K562 (cell line): ENCODE results near the gene PAF1. TPM values are rescaled to one million over a fixed set of nuclear protein-coding genes. Genes with fewer than 3 reads are reported as not detected.
A peak's percentile ranks its signal among the peaks of the same experiment; 100 is the strongest.

Source experiments
- ATAC-seq: fragments of 200-7000 bp; cut with Tn5 transposase; 3 replicates; pipeline ENCODE4 v1.9.1; 2020; ENCODE audit warnings: moderate library complexity
- BruUV-seq: library from RNA; stranded (reverse); fragments of 400-500 nt; replicated peaks from 2 replicates; lab custom pipeline; 2021; lab: Mats Ljungman, UMichigan
- CTCF ChIA-PET: fragments of 300-600 bp; formaldehyde crosslinking; extraction: SDS; loops from one replicate; lab custom pipeline; 2021; ENCODE audit warnings: low intra/inter-chr PET ratio; lab: Yijun Ruan, JAX
- POLR2A ChIA-PET: fragments of 300-600, 350-650 bp; sonication (Branson Sonifier 250); formaldehyde crosslinking; extraction: SDS; loops from one replicate; lab custom pipeline; 2021; ENCODE audit warnings: antibody characterized with exemption, inconsistent platforms; lab: Yijun Ruan, JAX
- DNase-seq, 4 experiments: peaks; one replicate each; pipeline versions ENCODE4 v3.0.0 to v3.0.0-alpha.2; 2011 to 2018; ENCODE audit warnings: low spot score in 3 of 4, mixed read lengths in 3 of 4; ENCODE audit errors: extremely low read depth in 1 of 4
- FAIRE-seq: peaks from 2 replicates; lab custom pipeline; 2011; peaks lifted over from hg19 to GRCh38; lab: Jason Lieb, UNC
- H2AFZ ChIP-seq: 2 replicates; pipeline ENCODE4 v1.6.0; 2011; ENCODE audit warnings: low read depth, low read length, control low read depth, inconsistent platforms
- H3K27ac ChIP-seq: fragments of 200-600 bp; 3 replicates; pipeline ENCODE4 v1.8.0; 2011; ENCODE audit warnings: low read depth, mild to moderate bottlenecking, control low read depth, inconsistent platforms, low read length, moderate library complexity, mixed read lengths; ENCODE audit errors: extremely low read depth
- H3K27me3 ChIP-seq, 2 experiments: fragments of 300-600 bp in 1 of 2; 2 replicates in 1 of 2; 3 replicates in 1 of 2; pipeline versions ENCODE4 v1.6.0 to v1.8.0; 2011; ENCODE audit warnings: inconsistent platforms in 2 of 2, low read length in 2 of 2, mild to moderate bottlenecking in 1 of 2, mixed read lengths in 1 of 2, moderate library complexity in 1 of 2; ENCODE audit not compliant: control insufficient read depth in 2 of 2, insufficient read depth in 2 of 2
- H3K36me3 ChIP-seq: fragments of 300-600 bp; 3 replicates; pipeline ENCODE4 v1.8.0; 2011; ENCODE audit warnings: mild to moderate bottlenecking, low read length, inconsistent platforms; ENCODE audit not compliant: control insufficient read depth, insufficient read depth
- H3K4me1 ChIP-seq, 2 experiments: fragments of 200-600 bp in 1 of 2; replicated peaks in 1 of 2; 2 replicates in 1 of 2; 3 replicates in 1 of 2; pipeline versions ENCODE4 v1.5.1 to v1.8.0; 2011; ENCODE audit warnings: inconsistent platforms in 2 of 2, low read length in 2 of 2, mild to moderate bottlenecking in 1 of 2, mixed read lengths in 1 of 2, moderate library complexity in 1 of 2; ENCODE audit not compliant: control insufficient read depth in 2 of 2, insufficient read depth in 2 of 2
- H3K4me2 ChIP-seq: 2 replicates; pipeline ENCODE4 v1.6.1; 2011; ENCODE audit warnings: low read length, control low read depth, inconsistent platforms, mixed read lengths; ENCODE audit not compliant: insufficient read depth
- H3K4me3 ChIP-seq: fragments of 200-600 bp; sonication (generic), shearing (Covaris generic); 2 replicates; pipeline ENCODE4 v1.5.1; 2016; ENCODE audit warnings: control low read depth, inconsistent platforms
- H3K79me2 ChIP-seq: fragments of 200-600 bp; 3 replicates; pipeline ENCODE4 v1.8.0; 2011; ENCODE audit warnings: low read length, inconsistent platforms; ENCODE audit not compliant: control insufficient read depth, insufficient read depth
- H3K9ac ChIP-seq, 2 experiments: 2 replicates each; pipeline versions ENCODE4 v1.6.0 to v1.6.1; 2011; ENCODE audit warnings: low read depth in 2 of 2, low read length in 2 of 2, control low read depth in 1 of 2, inconsistent platforms in 1 of 2, mild to moderate bottlenecking in 1 of 2, mixed read lengths in 1 of 2; ENCODE audit not compliant: insufficient read depth in 1 of 2
- H3K9me1 ChIP-seq: one replicate; pipeline ENCODE4 v1.6.0; 2011; ENCODE audit warnings: inconsistent platforms, mild to moderate bottlenecking, low read length, moderate library complexity; ENCODE audit not compliant: control insufficient read depth, insufficient read depth
- H3K9me3 ChIP-seq: replicated peaks from 2 replicates; pipeline ENCODE4 v1.5.1; 2011; ENCODE audit warnings: low read depth, low read length, inconsistent platforms; ENCODE audit not compliant: control insufficient read depth, insufficient read depth
- H4K20me1 ChIP-seq: replicated peaks from 2 replicates; pipeline ENCODE4 v1.6.1; 2011; ENCODE audit warnings: low read length, inconsistent platforms, mixed read lengths; ENCODE audit not compliant: control insufficient read depth, insufficient read depth
- ZBTB33 ChIP-seq: sonication (generic); formaldehyde crosslinking; IDR thresholded peaks from 2 replicates; pipeline ENCODE4 v1.8.1; 2023; ENCODE audit warnings: mild to moderate bottlenecking, missing genetic modification reagents
- ZNF280A ChIP-seq: fragments of 450-650 bp; IDR thresholded peaks from 2 replicates; pipeline ENCODE4 v1.6.1; 2018; ENCODE audit warnings: mild to moderate bottlenecking, low read depth; ENCODE audit not compliant: partially characterized antibody
- WGBS: fragments of 100-300 bp; shearing (Covaris generic); methylation state at CpG from one replicate; pipeline ENCODE4 v1.1.6; 2016; ENCODE audit warnings: low coverage, mixed read lengths; ENCODE audit not compliant: insufficient coverage; ENCODE audit errors: missing lambda C conversion rate; 5-methylcytosine and 5-hydroxymethylcytosine counted together
- in situ Hi-C: fragments of 300-500 bp; cut with MboI; formaldehyde crosslinking; loops from 4 replicates; pipeline ENCODE4 v1.15.0; 2018; ENCODE audit warnings: inconsistent platforms, mixed read lengths
- intact Hi-C: fragments of 100-400 bp; cut with micrococcal nuclease; formaldehyde crosslinking; loops from 2 replicates; pipeline ENCODE4 v1.14.2; 2022
- polyA plus RNA-seq, 8 experiments: library from polyadenylated mRNA; depleted of rRNA in 4 of 8; stranded (reverse) in 5 of 8; unstranded in 3 of 8; fragments of >200 nt; fragmentation: Nextera tagmentation in 2 of 8; fragmentation: Illumina TruSeq in 1 of 8; extraction: Ambion mirVana in 2 of 8; extraction: Trizol in 1 of 8; gene quantifications; 2 replicates each; pipeline versions ENCODE4 v1.2.1 to v1.2.3, GENCODE V29; 2011 to 2014; ENCODE audit warnings: inconsistent platforms in 1 of 8, missing spikeins in 1 of 8
- total RNA-seq, 7 experiments: library from RNA; depleted of rRNA in 6 of 7; stranded (reverse); fragments of >200 nt in 6 of 7; fragmentation: Illumina TruSeq in 2 of 7; extraction: Trizol in 2 of 7; gene quantifications; 2 replicates each; pipeline versions ENCODE4 v1.2.1 to v1.2.3, GENCODE V29; 2011 to 2021; ENCODE audit warnings: low replicate concordance in 1 of 7

The PAF1 gene
- total and polyA plus RNA-seq, 9 of the 15 experiments (the other 6 are each of a cell fraction or from before 2014, with no cell fraction given): 1.5 to 45.0 (median 33.8) TPM

DNA sequence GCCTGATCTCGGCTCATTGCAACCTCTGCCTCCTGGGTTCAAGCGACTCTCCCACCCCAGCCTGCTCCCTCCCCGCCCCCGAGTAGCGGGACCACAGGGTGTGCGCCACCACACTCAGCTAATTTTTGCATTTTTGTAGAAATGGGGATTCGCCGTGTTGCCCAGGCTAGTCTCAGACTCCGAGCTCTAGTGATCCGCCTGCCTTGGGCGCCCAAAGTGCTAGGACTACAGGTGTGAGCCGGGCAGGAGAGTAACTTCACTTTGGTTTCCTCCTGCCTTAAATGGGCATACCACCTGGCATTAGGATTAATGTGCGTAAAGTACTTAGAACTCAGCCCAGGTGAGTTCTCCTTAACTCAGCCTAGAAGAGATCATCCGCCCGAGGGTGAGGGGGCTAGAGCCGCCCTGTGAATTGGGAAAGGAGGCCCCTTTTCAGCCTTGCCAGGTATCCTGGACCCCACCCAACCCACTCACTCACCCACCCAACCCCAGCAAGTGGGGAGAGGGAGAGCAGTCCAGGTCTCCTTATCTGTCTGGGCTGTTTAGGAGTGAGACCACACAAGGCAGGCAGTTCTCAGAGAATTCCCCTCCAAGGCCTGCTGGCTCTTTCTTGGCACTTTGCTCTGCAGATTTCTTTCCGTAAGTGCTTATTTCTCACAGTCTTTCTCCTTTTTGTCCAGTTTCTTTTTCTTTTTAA, 14.5 kb upstream of the PAF1 start:
- Histone ChIP-seq H3K27me3 (no peaks in the 10 kb centered on the region), H4K20me1 (peaks cover 4% of the 10 kb centered on the region; the same call in 1 of the 2 replicates), H2AFZ (no peak overlapping the region), H3K4me1 (peaks cover 61 to 85% of the 10 kb centered on the region in 2 experiments), H3K9me3 (no peaks in the 10 kb centered on the region), H3K9ac (peak overlapping the region; percentile 65 to 76; a peak in 2 of 4 replicates), H3K4me2 (no peak overlapping the region), H3K27ac (peak overlapping the region; percentile 94; the same call in 2 of the 3 replicates), H3K79me2 (peaks cover 42% of the 10 kb centered on the region), H3K36me3 (peaks cover 13% of the 10 kb centered on the region; the same call in 1 of the 3 replicates), H3K9me1 (peaks cover 3% of the 10 kb centered on the region), H3K4me3 (no peak overlapping the region)
- no TSS peak for BruUV-seq
- WGBS: 77% methylated on average over 15 of the region's 17 CpGs
- ChIA-PET CTCF (interaction anchor here (0.7 kb wide), 1 partner anchor 291 kb away, joined by 3 read pairs; no protein-coding TSS in a partner anchor), POLR2A (interaction anchor here (1.5 kb wide), 1 partner anchor 14 kb away, joined by 3 read pairs; the partner anchor contains the start of genes MED29 and PAF1)
- intact Hi-C loops: no loop called here
- DNase-seq (no peak), ATAC-seq (no peak), FAIRE-seq (no peak)
- TF ChIP-seq ZNF280A (no peak), ZBTB33 (CRISPR knock-in tag) (peak; percentile 50; the same call in 1 of the 2 replicates)
- in situ Hi-C loops: no loop called here
